GM19035 (cell line): Measurements from ENCODE around the gene AOAH.

Source experiments
- ATAC-seq: cut with Tn5 transposase; IDR thresholded peaks from one replicate; pipeline ENCODE4 v1.9.1; 2021; ENCODE audit not compliant: unreplicated experiment

The AOAH gene, protein sequence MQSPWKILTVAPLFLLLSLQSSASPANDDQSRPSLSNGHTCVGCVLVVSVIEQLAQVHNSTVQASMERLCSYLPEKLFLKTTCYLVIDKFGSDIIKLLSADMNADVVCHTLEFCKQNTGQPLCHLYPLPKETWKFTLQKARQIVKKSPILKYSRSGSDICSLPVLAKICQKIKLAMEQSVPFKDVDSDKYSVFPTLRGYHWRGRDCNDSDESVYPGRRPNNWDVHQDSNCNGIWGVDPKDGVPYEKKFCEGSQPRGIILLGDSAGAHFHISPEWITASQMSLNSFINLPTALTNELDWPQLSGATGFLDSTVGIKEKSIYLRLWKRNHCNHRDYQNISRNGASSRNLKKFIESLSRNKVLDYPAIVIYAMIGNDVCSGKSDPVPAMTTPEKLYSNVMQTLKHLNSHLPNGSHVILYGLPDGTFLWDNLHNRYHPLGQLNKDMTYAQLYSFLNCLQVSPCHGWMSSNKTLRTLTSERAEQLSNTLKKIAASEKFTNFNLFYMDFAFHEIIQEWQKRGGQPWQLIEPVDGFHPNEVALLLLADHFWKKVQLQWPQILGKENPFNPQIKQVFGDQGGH

DNA sequence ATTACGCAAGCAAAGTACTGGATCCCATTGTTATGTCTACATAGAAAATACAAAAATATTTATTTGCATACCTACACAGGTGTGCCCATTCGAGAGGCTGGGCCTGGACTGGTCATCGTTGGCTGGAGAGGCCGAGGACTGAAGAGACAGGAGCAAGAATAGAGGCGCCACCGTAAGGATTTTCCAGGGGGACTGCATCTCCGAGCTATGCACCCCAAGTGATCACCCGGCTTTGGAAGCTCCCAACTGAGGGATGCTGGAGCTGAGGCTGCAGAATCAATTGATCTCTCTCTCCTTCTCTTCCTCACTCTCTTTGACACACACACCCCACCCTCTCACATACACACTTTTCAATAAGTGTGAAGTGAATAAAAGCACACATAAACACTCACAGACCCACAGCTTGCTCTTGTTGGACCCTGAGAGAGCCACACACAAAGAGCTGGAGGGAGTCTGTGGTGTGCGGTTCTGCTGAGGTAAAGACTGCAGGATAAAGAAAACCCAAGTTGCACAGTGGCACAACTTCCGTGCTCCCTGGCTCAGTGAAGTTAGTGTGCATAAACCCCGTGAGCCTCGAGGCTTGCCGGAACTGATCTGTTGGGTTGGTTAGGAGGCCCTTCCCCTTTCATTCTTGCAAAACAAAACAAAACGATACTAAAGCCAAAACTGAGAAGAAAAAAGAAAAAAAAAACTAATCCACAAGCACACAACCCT is at the start of gene AOAH:
Gene AOAH (minus strand): TSS at position 544 of the 714 bp plus-strand sequence. CDS start 346 bp downstream, at position 198.
- ATAC-seq = peak; percentile 77

DNA sequence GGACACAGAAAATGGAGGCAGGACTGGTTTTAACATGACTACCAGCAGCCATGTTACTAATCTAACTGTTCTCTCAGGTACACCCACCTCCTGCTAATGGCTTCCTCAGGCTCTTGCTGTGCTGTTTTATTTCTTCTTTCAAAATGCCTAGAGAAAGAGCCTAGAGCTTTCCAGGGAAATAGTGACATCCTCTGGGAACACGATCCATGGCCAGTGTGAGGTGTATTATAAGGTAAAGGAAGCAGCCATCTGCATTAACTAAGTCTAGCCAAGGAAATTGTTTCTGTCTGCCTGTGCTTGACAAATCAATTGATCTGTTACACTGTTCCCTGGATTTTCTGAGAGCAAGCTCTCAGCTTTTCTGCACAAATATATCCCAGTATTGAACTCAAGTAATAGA is 42.2 kb upstream of the AOAH start:
- ATAC-seq = no peak

DNA sequence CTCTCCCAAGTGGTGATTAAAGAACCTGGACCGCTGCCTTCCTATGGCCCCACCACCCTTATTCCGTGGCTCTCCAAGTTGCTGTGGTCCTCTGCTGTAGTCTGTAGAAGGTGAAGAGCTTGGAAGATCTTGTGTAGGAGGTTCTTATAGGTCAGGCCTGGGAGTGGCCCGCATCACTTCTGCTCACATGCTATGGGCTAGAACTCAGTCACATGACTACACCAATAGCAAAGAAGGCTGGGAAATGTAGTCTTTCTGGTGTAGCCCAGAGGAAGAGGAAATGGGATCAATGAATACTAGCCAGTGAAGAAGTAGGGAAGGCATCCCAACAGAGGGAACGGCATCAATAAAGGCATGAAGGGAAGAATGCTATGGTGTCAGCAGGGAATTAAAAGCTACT is 41.3 kb upstream of the AOAH start:
- ATAC-seq = no peak

DNA sequence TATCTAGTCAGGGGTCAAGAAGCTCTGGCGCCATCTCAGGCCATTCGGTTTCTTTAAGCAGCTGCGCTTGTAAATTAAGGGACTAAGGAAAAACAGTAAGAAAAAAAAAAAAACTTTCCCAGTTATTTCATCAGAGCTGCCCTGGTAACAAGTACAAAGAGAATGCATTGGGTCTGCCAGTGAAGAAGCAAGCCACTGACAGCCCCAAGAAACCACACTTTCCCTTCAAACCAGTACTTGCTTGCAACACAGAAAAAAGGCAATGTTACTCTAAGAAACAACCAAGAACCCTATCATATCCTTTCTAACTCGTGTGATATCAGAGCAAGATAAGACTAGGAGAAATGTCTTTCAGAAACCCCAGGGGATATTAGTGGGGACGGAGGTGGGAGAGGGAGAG is 40.6 kb upstream of the AOAH start:
- ATAC-seq = no peak

DNA sequence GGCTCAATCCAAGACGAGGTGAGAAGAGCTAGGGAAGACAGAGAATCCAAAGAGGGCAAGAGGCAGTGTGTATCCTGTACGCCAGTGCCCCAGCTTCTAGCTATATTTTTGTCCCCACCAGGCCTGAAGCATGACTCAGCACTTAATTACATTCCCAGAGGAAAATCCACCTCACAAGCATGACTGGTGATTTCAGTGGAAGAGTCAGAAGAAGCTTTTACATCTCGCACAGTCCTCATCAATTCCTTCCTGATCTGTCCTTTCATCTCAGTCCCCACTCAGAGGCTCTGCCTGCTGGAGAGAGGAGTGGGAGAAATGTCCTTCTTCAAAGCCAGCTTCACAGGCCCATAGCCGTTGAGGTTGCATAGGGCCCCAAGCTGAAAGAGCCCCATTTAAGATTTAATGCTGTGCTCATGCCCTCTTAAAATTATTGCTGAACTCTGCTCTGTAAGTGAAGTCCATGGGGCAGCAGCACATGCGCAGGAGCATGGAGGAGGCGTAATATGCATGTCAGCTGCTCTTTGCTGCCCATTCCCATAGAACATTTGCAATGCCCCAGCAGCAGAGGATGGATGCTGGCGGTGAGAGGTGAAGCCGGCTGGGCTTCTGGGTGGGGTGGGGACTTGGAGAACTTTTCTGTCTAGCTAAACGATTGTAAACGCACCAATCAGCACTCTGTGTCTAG is 39.0 kb upstream of the AOAH start:
- ATAC-seq = no peak

DNA sequence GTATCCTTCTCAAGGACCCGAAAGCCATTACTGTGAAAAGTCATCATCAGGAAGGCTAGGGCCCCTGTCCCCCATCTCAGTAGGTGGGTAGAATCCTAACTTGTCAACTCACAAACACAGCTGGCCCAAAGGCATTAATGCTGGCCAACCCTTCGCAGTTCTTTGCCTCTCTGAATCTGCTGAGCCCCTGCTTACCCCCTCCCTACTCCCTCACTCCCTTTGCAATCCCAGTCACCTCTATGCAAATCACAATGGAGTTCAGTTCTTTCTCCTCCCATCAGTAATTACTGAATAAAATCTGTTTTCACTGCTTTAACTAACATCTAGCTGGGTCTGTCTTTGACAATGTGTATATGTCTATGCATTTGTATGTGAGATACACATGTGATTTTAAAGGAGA is 38.1 kb upstream of the AOAH start:
- ATAC-seq = no peak

DNA sequence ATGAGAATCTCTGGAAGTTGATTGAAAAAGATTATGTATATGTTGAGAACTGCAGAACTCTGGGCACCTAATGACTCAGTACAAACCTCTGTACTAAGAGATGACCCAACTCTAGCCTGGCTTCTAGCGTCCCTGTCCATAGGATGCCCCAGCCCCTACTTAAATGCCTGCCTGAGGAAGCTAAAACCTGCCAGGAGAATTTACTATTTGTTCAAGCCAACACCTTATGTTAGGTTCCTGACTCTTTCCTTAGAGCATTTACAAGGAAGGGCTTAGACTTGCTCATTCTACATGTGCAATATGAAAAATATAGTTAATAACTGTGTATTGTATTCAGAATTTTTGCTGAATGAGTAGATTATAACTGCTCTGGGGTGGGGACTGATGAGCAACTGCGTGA is 37.5 kb upstream of the AOAH start:
- no peak for ATAC-seq

DNA sequence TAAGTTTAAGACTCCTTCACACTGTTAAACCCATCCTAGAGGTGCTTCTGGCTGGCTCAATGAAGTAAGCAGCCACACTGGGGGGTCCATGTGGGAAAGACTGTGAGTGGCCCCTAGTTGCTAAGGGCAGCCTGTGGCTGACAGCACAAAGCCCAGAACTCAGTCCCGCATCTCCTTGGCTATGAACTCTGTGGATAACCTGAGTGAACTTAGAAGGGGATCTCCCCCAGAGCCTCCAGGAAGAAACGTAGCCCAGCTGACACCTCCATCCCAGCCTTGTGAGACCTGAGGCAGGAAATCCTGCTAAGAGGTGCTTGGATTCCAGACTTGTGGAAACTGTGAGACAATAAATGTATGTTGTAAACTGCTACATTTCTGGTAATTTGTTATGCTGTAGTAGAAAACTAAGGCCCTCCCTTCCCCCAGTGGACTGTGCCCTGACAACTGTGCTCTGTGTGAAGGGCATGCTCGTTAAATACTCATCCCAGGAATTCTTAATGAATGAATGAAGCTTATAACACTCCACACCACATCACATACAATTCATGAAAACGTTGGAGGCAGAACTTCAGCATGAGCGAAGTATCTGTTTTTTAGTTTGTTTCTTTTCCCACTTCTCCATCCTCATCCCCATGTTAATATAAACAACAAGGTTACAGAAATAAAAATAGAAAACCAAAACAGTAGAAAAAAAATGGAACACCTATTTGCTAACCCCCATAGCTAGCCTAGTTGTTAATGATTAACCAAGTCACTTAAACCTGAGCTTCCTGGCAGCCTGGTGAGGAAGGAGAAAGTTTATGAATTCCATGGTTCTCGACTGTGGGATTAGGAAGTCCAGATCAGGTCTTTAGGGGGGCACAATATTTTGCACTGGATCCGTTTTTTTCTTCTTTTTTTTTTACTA is 36.8 kb upstream of the AOAH start:
- ATAC-seq = no peak

DNA sequence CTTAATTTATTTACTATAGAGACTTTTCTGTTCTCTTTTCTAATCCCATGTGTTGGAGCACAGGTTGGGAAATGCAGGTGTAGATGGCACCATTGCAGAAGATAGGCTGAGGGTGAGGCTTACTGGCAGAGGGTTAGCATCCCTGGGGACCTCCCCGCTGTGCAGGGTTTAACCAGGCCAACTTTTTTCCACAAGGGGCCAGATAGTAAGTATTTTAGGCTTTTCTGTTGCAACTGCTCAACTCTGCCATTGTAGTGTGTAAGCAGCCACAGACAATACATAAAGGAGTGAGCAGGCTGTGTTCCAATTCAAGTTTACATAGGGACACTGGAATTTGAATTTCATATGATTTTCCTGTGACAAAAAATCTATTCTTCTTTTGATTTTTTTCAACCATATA is 34.6 kb upstream of the AOAH start:
- no peak for ATAC-seq

DNA sequence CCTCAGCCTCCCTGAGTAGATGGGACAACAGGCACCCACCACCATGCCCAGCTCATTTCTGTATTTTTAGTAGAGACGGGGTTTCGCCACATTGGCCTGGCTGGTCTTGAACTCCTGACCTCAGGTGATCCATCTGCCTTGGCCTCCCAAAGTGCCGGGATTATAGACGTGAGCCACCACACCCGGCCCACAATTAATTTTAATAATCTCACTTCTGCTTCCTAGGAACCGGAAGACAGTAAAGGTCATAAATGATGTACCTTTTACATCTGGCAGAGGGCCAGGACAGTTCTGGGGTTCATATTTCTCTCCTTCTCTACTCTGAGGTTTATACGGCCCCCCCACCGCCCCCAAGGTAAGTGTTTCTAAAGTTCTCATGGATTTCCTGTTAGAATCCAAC is 31.2 kb upstream of the AOAH start:
- ATAC-seq = no peak

DNA sequence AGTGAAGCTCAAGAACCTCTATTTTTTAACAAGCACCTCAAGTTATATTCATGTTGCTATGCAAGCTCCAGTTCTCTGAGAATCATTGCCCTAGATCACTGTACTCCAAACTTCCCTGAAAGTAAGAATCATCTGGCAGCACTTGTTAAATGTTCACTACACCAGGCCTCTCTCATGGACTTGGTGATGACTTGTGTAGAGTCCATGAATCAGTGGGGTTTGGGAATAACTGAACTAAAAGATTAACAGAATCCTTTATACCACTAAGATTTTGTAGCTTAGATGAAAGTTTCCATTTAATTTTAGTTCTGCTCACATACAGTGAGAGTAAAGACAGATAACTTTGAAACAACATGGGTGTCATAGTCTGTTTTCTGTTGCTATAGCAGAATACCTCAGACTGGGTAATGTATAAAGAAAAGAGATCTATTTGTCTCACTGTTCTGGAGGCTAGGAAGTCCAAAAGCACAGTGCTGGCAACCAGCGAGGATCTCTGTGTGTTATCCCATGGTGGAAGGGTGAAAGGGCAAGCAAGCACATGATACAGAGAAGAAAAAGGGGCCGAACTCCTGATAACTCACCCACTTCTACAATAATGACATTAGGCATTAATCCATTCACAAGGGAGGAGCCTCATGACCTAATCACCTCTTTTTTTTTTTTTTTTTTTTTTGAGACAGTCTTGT is 27.9 kb upstream of the AOAH start:
- no peak for ATAC-seq

DNA sequence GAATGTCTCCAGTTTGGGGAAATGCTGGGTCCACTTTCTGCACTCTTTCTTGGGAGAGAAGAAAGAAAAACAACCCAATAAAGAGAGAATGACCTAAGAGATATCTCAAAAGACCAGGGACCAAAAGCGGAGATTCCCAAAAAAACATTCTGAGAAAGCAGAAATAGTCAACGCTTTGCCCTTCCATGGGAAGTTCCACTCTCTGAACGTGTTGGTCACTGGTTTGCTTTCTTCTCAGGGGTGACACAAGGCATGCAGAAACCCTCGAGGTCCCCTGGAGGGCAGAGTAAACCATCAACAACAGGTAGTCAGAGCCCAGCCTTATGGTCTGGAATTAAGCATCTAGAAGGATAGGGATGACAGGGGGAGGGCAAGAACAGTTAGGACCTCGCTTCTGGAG is 26.2 kb upstream of the AOAH start:
- no peak for ATAC-seq

DNA sequence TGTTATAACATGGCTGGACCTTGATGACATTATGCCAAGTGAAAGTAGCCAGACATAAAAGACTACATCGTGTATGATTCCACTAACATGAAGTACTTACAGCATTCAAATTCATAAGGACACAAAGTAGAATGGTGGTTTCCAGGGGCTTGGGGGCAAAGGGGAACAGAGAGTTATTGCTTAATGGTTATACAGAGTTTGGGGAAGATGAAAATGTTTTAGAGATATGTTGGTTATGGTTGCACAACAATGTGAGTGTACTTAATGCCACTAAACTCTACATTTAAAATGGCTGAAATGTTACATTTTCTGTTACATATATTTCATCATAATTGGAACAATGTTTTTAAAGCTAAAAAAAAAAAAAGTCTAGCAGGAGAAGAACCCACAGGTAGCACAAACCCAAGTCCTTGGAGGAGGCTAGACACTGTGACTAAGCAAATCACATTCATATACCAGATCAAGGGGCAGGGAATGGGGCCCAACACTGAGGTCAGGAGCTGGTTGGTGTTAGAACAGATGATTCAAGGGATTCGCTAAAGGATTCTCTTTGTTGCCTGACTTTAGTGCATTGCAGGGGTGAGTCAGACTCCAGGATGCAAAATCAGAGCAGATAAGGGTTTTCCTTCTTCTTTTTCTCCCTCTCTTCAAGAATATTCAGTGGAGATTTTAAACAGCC is 25.1 kb upstream of the AOAH start:
- no peak for ATAC-seq

DNA sequence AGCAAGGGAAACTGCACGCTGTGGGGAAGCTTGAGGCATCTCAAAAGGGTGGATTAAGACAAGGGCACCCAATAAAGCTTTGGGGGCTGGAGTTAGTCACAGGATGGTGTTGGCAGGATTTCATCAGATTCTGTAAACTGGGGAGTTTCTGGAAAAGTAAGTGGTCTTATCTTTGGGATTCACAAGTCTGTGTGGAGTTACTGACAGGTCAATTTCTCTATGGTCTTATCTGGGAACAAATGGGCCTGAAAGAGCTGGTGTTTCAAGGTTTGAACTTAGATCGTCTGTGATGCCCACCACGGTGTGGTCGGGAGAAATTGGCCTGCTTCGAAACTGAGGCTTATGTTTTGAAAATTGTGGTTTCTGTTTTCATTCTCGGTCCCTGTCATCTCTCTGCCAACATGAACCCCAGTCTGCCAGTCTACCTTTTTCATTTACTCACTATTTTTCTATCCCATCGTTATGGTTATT is 23.8 kb upstream of the AOAH start:
- ATAC-seq = no peak

DNA sequence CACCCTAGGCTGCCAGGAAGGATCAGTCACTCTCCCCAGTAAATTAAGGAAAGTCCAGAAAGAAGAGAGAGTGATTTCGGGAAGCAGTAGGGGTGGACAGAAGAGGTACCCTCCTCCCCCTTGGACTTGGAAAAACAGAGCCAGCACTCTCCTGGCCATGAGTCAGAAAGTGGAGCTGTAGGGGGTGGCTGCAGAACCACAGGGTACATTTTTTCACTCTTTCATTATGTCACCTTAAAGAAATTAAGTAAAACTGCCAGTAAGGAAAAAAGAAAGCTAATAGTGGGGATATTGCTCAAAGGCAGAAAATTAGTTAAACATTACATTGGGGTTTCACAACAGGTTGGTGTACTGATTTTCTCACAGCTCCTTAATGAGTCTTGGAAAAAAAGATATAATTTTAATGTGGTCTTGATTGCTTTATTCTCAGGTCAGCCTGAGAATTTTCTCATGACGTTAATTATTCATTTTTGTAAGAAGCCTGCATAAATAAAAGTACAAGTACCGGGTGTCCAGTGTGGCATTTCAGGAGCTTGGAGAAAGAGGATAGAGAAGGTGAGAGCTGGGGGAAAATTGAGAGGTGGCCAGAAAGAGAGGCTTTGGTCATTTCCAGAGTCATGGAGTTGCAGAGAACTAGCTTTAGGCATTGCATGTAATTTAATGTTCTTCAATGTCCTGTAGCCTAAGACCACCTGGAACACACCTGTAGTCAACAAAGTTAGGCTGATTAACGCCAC is 23.2 kb upstream of the AOAH start:
- ATAC-seq = no peak

DNA sequence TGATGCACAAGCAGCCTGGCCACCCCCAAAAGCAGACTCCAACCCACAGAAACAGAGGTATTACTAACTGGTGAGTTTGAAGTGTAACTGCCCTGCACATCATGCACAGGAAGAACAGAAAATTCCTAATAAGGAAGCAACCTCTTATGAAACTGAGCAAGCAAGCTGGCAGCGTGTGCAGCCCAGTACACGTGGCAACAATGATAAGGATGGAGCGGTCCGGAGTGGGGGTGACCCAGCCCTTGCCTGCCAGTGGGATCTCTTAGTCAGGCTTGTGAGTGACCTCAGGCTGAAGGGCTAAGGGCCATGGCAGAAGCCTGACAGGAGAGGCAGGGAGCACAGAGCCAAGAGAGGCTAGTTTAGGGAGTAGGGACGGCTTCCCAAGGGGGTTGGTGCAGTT is 22.1 kb upstream of the AOAH start:
- ATAC-seq = no peak

DNA sequence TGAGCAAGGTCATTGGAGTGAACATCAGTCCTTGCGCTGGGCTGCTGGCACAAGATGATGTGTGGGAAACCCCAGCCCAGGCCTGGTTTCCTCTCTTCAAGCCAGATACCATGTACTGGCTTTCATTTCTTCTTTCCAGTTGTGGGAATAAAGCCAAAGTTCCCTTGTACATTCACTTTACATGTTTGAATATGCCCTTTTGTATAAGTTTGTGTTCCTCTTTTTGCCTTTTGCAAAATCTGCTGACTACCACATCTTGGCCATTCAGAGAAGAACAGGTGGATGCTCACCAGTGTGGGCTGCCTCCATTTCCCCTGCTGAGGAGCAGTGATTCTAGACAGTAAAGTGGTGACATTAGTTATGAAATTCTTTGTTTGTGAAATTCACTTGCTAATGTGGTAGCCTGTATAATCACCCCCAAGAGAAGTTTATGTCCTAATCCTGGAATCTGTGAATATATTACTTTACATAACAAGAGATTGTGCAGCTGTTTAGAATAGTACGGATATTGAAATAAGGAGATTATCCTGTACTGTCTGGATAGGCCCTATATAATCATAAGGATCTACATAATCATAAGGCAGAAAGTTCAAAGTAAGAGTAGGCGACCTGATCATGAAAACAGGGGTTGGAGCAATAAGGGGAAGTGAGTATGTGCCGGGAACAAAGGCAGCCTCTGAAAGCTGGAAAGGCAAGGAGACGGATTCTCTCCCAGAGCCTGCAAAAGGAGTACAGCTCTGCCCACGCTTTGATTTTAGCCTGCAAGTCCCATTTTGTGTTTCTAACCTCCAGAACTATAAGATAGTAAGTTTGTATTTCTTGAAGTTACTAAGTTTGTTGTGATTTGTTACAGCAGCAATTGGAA is 18.8 kb upstream of the AOAH start:
- no peak for ATAC-seq

DNA sequence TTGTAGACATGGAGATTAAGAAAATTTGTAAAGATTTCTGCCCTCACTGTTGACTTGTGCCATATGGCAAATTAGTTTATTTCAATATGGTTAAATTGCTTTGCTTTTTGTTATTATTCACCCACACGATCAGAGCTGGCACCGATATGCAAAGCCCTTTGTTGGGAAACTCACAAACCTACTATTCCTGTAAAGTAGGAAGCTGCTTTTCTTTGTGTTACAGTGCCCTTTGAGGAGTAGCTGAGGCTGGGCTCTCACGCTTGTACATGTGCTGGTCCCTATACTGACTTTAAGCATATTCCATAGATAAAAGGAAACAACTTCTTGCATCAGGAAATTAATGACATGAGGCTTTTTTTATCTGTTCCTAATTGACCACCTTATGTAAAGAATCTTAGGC is 17.6 kb upstream of the AOAH start:
- no peak for ATAC-seq
